ENCODE results near the gene PFN3. TPM values are rescaled to one million over a fixed set of nuclear protein-coding genes. Genes with fewer than 3 reads are reported as not detected.

PFN3 gene
- polyA plus RNA-seq, 1 of the 3 experiments (the other 2 are of a cell fraction) = not detected

DNA sequence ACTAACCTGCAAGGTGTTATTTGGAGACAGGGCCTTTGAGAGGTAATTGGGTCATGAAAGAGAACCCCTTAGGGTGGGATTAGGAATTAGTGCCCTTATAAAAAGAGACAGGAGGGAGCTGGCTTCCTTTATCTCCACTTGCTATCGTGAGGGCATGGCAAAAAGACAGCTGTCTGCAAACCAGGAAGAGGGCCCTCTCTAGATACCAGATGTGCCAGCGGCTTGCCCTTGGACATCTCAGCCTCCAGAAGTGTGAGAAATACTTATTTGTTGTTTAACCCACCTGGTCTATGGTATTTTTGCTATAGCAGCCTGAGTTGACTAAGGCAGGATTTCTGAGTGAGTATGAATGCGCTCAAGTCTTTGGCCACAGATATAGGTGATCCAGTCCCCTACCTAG is 43.7 kb downstream of the PFN3 start:
- 72% methylated on average over 3 of the region's 3 CpGs for WGBS (ENCODE audit: low lambda C conversion rate)
- POLR2A ChIA-PET = no interaction called here

DNA sequence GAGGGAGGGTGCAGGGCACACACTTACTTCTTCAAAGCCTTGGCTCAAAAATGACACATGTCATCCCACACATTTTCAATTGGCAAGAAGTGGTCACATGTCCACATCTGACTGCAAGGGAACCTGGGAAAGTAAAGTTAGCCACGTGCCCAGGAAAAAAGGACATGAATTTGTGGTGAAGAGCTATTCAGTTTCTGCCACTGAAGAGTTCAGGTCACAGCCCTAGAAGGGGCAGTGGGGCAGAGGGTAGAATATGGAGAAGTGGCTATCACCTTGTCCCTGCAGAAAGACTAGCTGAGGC is 44.6 kb downstream of the PFN3 start:
- H3K36me3 ChIP-seq (replicated peaks in 1 of 2; ENCODE audit: control insufficient read depth in 1 of 2, insufficient read depth in 2 of 2, low read length in 1 of 2) = no peaks in the 10 kb centered on the region
- H3K4me3 ChIP-seq (ENCODE audit: low read depth in 2 of 2, low read length in 1 of 2) = no peak overlapping the region
- WGBS (ENCODE audit: low lambda C conversion rate) = 4% methylated on average over 1 of the region's 1 CpG
- no peak overlapping the region for H3K27ac ChIP-seq (ENCODE audit: low read depth in 2 of 2, low read length in 1 of 2)
- H4K20me1 ChIP-seq (ENCODE audit: insufficient read depth) = no peaks in the 10 kb centered on the region
- H3K4me1 ChIP-seq (ENCODE audit: control insufficient read depth in 1 of 2, insufficient read depth in 2 of 2, low read depth in 1 of 2, low read length in 1 of 2) = peaks cover 0 to 12% of the 10 kb centered on the region in 2 experiments; a peak in 1 of 4 replicates
- H3K79me2 ChIP-seq (ENCODE audit: insufficient read depth) = peaks cover 7% of the 10 kb centered on the region
- no peaks in the 10 kb centered on the region for H3F3A ChIP-seq (replicated peaks; ENCODE audit: insufficient read depth)
- CTCF ChIA-PET = interaction anchor here (1.4 to 3.3 kb wide), 3 partner anchors 11 to 38 kb away, joined by 5 to 14 read pairs (median 7); no protein-coding TSS in a partner anchor
- H2AFZ ChIP-seq (ENCODE audit: low read depth) = no peak overlapping the region
- no peaks in the 10 kb centered on the region for H3K9me2 ChIP-seq
- H3K4me2 ChIP-seq = no peak overlapping the region
- TF ChIP-seq, protein P1, sequence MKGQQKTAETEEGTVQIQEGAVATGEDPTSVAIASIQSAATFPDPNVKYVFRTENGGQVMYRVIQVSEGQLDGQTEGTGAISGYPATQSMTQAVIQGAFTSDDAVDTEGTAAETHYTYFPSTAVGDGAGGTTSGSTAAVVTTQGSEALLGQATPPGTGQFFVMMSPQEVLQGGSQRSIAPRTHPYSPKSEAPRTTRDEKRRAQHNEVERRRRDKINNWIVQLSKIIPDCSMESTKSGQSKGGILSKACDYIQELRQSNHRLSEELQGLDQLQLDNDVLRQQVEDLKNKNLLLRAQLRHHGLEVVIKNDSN (IDR thresholded peaks at IDR 0.05; ENCODE audit: borderline replicate concordance, low read depth) = peak; percentile 27; the same call in 1 of the 2 replicates
- TF ChIP-seq, protein P2, sequence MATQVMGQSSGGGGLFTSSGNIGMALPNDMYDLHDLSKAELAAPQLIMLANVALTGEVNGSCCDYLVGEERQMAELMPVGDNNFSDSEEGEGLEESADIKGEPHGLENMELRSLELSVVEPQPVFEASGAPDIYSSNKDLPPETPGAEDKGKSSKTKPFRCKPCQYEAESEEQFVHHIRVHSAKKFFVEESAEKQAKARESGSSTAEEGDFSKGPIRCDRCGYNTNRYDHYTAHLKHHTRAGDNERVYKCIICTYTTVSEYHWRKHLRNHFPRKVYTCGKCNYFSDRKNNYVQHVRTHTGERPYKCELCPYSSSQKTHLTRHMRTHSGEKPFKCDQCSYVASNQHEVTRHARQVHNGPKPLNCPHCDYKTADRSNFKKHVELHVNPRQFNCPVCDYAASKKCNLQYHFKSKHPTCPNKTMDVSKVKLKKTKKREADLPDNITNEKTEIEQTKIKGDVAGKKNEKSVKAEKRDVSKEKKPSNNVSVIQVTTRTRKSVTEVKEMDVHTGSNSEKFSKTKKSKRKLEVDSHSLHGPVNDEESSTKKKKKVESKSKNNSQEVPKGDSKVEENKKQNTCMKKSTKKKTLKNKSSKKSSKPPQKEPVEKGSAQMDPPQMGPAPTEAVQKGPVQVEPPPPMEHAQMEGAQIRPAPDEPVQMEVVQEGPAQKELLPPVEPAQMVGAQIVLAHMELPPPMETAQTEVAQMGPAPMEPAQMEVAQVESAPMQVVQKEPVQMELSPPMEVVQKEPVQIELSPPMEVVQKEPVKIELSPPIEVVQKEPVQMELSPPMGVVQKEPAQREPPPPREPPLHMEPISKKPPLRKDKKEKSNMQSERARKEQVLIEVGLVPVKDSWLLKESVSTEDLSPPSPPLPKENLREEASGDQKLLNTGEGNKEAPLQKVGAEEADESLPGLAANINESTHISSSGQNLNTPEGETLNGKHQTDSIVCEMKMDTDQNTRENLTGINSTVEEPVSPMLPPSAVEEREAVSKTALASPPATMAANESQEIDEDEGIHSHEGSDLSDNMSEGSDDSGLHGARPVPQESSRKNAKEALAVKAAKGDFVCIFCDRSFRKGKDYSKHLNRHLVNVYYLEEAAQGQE (IDR thresholded peaks at IDR 0.05; ENCODE audit: low read depth, low read length) = no peak
- no peak for DNase-seq
- H3K27me3 ChIP-seq (ENCODE audit: insufficient read depth) = no peaks in the 10 kb centered on the region
- POLR2A ChIA-PET = no interaction called here
- H3K9me3 ChIP-seq = no peaks in the 10 kb centered on the region
- H3K9ac ChIP-seq = no peak overlapping the region

More for the DNA sequence above, 43.7 kb downstream of the PFN3 start:
- Histone ChIP-seq H3K36me3 (replicated peaks in 1 of 2; ENCODE audit: control insufficient read depth in 1 of 2, insufficient read depth in 2 of 2, low read length in 1 of 2) (no peaks in the 10 kb centered on the region), H3K4me1 (ENCODE audit: control insufficient read depth in 1 of 2, insufficient read depth in 2 of 2, low read depth in 1 of 2, low read length in 1 of 2) (peaks cover 0 to 10% of the 10 kb centered on the region in 2 experiments; a peak in 1 of 4 replicates), H3K9ac (no peak overlapping the region), H3K9me2 (no peaks in the 10 kb centered on the region), H4K20me1 (ENCODE audit: insufficient read depth) (no peaks in the 10 kb centered on the region), H3K4me2 (no peak overlapping the region), H3K79me2 (ENCODE audit: insufficient read depth) (no peaks in the 10 kb centered on the region), H3K27ac (ENCODE audit: low read depth in 2 of 2, low read length in 1 of 2) (no peak overlapping the region), H2AFZ (ENCODE audit: low read depth) (no peak overlapping the region), H3F3A (replicated peaks; ENCODE audit: insufficient read depth) (no peaks in the 10 kb centered on the region), H3K4me3 (ENCODE audit: low read depth in 2 of 2, low read length in 1 of 2) (no peak overlapping the region), H3K9me3 (no peaks in the 10 kb centered on the region), H3K27me3 (ENCODE audit: insufficient read depth) (no peaks in the 10 kb centered on the region)
- CTCF ChIA-PET = interaction anchor here (1.4 to 3.3 kb wide), 3 partner anchors 10 to 39 kb away, joined by 5 to 14 read pairs (median 7); no protein-coding TSS in a partner anchor
- TF ChIP-seq, protein P3, sequence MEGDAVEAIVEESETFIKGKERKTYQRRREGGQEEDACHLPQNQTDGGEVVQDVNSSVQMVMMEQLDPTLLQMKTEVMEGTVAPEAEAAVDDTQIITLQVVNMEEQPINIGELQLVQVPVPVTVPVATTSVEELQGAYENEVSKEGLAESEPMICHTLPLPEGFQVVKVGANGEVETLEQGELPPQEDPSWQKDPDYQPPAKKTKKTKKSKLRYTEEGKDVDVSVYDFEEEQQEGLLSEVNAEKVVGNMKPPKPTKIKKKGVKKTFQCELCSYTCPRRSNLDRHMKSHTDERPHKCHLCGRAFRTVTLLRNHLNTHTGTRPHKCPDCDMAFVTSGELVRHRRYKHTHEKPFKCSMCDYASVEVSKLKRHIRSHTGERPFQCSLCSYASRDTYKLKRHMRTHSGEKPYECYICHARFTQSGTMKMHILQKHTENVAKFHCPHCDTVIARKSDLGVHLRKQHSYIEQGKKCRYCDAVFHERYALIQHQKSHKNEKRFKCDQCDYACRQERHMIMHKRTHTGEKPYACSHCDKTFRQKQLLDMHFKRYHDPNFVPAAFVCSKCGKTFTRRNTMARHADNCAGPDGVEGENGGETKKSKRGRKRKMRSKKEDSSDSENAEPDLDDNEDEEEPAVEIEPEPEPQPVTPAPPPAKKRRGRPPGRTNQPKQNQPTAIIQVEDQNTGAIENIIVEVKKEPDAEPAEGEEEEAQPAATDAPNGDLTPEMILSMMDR (IDR thresholded peaks at IDR 0.05) = no peak
- no peak for TF ChIP-seq CHD2 (IDR thresholded peaks at IDR 0.05; ENCODE audit: low read length, partially characterized antibody)
- TF ChIP-seq GATA2 (CRISPR knock-in tag; IDR thresholded peaks at IDR 0.05) = no peak
- no peak for TF ChIP-seq RCOR1 (IDR thresholded peaks at IDR 0.05; ENCODE audit: low read length)
- TF ChIP-seq RFX5 (IDR thresholded peaks at IDR 0.05; ENCODE audit: low read length) = no peak
- TF ChIP-seq POLR2AphosphoS5 (IDR thresholded peaks at IDR 0.05; ENCODE audit: low read depth, low read length) = no peak
- no peak for DNase-seq
